NCI-H1694 treated with DMSO at 0.1 percent for 48 hours (cell line): ENCODE measurements around the gene CD226.
"Not testable (repeated sequence)": the region's sequence is repeated elsewhere in the genome, so short reads cannot be mapped to it uniquely, and the experiment has no call there.

Experiments used
- DNase-seq: peaks from one replicate; lab custom pipeline; 2025; lab: John Stamatoyannopoulos, UW

Gene CD226

DNA sequence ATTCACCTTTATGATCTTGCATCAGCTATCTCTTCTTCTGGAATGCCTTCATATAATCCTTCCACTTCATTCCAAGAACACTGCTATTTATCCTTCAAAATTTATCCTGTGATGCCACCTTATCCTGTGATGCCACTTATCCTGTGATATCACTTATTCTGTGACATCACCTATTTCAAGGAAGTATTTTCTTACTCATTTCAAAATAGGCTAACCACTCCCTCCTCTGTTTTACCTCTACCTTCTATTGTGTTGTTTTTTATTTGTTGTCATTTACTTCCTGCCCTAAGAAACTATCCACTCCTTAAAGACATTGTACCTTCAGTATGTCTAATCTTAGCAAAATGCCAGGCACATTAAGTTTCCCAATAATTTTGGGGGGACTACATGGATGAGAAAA lies 38.8 kb downstream of the CD226 start:
- no peak for DNase-seq

DNA sequence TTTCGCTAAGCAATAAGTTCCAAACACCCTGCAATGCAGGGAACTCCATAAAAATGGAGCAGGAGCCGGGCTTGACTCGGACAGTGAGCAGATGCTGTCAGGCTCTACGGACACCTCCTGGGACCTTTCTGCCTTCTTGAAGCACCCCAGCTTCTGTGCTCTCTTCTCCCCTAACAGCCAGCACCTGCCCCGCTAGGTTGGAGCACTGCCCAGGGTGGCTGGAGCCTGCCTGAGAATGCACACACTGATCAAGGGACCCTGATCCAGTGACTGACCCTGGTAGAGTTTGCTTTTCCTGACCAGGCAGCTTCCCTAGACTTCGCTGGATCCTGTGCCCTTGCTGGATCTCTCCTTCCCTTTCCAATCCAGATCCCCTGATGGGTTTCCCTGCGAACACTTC lies 40.9 kb downstream of the CD226 start:
- no peak for DNase-seq

DNA sequence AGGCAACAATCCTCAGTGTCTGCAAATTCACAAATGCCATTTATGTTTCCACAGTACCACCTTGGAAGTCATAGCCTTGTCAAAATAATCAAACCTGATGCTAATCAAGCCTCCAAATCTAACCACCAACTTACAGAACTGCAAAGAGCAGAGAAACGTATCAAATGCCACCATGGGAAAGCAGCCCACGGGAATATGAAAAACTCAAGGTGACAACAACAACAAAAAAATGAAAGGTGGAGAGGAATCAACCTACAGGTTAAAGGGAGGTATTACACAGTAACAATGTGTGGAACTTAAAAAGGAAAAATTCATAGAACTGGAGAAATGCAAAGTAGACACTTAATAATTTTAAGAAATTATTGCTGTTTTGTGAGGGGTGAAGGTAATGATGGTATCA lies 46.7 kb downstream of the CD226 start:
- no peak for DNase-seq

DNA sequence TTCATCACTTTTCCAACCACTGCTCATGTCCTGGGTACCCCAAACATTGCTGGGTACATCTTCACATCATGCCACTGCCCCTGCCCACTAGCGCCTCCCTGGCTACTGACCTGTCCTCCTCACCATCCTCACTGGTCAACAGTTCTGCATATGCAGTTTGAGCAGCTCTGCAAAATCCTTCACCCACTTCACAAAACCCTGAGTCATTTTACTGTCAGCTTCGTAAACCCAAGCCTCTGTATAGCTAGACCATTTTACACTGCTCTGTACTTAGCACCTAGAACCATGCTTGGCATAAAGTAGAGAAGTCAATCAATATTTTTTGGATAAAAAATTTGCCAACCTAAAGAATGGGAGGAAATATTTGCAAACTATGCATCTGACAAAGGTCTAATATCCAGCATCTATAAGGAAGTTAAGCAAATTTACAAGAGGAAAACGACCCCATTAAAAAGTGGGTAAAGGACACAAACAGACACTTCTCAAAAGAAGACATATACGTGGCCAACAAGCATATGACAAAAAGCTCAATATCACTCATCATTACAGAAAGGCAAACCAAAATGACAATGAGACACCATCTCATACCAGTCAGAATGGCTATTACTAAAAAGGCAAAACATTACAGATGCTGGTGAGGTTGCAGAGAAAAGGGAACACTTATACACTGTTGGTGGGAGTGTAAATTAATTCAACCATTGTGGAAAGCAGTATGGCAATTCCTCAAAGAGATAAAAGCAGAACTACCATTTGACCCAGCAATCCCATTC lies 48.3 kb downstream of the CD226 start:
- not testable (repeated sequence) for DNase-seq

DNA sequence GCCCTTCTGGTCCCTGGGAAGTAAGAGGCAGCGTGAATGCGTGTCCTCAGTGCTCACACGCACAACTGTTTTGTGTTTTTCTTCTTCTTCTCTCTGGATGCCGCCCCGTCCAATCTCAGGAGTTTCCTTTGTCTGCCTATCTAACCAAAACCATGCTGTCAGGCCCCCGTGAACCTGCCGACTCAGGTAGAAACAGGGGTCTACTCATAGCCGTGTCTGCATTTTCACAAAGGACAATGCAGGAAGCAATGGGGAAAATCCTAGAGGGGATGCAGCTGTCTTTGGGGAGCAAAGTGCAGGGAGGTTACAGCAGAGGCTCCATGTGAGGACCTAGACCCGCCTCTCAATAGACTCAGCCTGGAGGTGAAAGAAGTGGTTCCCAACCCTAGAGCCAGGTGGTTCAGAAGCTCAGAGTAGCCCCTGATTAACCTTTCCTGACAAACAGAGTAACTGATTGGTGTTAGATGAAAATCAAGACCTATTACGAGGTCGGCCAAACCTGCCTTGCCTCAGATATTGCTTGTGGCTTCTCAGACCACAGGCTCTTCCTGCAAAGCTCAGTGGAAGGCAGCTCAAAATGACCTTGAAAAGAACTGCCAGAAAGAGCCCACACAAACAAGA lies 49.3 kb downstream of the CD226 start:
- no peak for DNase-seq

DNA sequence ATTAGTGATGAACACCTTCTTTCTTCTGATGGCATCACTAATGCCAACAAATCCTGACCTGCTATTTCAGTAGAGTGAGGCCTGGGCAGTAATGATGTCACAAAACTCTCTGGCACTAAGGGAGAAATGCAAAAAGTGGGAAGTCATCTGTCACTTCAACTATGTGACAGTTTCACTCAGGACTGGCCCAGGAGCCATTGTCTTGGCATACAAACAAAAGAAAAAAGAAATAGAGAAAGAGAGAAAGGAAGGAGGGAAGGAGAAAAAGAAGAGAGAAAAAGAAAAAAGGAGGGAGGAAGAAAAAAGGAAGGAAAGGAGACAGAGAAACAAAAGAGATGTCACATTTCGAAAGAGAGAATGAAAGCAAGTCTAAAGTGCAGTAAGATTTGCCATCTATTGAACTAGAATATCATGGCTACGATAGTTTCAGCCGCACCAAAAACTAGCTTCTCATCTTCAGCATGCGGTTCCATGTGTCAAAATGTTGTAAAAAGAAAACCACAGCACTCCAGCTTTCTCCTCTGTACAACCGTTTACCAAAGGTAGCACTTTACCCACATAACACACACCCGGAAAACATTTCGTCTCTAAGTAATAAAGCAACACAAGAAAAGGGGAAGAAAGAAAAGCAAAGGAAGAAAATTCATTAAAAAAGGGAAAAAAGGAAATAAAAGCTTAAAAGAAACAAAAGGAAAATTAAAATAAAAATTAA lies 50.1 kb downstream of the CD226 start:
- DNase-seq = no peak

DNA sequence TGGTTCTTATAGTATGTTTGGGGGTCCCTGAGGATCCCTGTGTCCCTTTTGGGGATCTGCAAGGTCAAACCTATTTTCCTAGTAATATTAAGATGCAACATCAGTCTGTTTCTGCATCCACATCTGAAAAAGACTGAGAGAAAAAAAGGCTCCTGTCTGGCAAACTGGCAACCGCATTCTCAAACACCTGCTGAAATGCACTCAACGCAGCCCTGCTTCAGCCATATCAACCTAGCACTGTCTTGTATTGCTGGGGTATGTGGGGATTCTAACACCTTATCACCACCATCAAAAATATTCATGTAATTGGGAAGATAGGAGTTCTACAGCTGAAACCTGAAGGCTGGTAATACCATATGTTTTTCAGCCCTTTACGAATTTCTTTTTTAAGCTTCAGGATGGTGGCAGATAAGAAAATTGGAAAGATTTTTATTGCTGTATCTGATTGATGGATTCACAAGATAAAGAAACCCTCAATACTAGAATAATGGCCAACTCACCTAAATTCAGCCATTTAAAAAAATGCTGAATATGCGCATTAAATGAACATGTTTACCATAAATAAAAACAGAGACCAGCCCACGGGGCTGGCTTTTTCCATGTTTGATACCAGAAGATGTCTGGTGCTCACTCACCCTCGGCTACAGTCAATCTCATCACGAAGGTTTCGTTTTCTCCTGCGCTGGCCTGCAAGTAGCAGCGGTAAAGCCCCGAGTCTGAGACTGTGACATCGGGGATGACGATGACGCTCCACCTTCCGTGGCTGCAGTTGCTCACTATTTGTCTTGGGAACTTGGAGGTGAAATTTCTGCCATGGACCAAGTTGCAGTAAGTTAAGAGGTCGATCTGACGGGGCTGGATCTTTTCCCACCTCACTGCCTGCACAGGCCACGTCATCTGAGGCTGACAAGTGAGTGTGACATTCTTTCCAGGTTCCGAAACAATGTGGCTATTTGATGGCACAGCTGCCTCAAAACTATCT lies 52.3 kb downstream of the CD226 start:
- no peak for DNase-seq

DNA sequence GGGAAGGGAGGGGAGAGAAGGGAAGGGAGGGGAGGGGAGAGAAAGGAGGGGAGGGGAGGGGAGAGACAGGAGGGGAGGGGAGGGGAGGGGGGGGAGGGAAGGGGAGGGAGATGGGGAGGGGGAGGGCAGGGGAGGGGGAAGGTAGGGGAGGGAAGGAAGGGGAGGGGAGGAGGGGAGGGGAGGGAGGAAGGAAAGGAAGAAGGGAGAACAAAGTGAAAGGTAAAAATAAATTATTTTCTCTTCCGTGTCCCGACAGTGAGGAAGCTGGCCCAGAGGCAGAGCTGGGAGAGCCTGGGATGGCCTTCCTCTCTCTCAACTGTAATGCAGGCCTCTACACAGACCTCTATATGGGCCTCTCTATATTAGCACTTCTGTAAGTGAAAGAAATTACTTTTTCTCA lies 53.2 kb downstream of the CD226 start:
- DNase-seq = no peak

DNA sequence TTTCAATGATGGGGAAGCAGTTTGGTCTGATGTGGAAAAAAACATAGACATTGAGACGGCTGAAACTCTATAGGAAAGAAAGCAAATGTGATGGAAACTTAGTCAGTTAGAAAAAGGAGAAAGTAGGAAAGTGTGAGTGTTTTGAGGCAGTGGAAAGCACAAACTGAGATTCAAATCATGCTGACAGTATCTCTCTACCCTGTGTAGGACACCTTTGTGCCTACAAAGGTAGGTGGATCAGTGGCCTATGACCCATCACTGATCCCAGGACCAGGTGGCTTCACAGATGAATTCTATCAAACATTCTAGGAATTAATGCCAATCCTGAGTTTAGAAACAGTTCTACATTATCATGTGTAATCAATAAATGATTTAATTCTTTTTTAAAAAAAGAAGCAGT lies 57.1 kb downstream of the CD226 start:
- no peak for DNase-seq

DNA sequence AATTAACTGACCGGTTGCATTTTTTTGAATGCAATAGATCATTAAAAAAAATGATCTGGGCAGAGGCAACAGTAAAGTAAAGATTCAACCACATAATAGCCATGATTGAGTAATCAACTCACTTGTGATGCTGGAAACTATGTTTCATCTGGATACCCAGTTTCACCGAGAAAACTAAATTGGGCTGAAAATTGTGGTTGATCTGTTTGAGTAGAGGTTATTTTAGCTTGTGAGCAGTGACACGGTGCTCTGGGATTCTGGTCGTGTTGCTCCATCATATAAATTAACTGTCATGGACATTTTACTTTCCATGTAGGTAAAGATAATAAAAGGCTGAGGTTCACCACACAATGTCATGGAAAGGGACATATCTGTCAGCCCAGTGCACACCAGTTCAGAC lies 58.7 kb downstream of the CD226 start:
- no peak for DNase-seq

DNA sequence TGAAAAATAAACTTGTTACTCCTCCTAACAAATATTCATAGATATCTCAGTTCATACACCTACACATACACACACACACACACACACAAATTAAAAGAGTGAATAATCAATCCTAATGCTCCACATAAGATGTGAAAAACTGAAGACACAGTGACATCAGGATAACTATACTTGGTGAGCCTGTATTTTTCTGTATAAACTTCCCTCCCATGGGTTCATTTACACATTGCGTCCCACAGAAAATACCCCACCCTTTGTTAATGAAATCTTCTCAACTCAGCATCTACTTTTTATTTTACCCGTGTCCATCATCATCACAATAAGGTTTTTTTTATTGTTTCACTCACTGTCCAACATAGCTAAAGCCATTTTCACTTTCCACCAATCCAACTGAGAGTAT lies 60.4 kb downstream of the CD226 start:
- no peak for DNase-seq

DNA sequence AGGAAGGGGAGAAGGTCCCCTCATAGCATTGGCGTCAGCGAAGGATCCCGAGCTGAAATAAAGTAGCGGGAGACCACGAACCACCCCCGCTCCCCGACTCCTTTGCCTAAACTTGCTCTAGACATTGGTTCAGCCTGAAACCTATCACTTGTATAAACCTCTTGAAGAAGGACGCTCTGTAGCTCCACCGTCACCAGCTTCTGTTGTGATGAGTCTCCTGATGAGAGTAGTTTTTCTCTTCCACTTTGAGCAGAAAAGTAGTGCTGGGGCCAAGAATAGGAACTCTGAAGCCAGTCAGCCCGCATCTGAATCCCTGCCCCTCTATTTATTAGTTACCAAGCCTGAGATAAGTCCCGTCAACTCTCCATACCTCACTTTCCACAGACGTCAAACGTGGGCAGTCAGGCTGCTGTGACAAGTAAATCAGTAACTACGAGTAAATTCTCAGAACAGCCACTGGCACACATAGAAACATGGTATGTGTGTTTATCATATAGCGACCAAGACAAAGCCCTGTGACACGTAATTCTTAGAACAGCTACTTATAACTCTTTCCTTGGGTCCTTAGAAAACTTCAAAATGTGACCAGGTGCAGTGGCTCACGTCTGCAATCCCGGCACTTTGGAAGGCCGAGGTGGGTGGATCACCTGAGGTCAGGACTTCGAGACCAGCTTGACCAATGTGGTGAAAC lies 61.7 kb downstream of the CD226 start:
- DNase-seq = no peak

DNA sequence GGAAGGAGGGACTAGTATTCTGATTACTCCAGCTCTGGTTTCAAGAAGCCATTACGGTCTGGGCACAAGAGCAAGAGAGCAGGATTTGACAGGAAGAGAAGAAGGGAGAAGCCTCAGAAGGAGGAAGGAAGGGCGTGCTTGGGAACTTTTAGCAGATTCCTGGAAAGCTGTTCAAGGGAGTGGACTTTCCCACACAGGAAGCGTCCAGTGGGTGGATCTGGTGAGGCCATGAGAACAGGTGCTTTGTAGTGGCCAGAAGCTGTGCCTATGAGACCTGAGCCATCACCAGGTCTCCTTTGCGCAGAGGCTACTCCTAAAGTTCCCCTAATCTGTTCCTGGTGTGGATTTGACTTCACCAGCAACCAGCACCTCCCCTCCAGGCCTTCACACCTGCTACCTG lies 62.3 kb downstream of the CD226 start:
- no peak for DNase-seq

DNA sequence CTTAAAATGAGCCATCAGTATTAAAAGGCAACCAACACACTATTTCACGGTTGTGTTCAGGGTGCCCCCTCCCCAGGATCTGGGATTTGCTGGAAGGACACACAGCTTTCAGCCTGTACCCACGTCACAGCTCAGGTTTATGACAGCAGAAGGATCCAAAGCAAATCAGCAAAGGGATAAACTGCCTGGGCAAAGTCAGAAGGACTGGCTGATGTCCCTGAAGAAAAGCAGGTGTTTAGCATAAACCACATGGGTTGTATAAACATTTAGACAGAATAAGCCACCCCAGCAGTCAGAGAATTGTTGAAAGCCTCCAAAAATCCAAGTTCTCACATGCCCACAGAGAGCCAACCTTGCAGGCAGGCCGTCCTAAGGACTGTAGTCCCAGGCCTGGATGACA lies 63.9 kb downstream of the CD226 start:
- DNase-seq = no peak

DNA sequence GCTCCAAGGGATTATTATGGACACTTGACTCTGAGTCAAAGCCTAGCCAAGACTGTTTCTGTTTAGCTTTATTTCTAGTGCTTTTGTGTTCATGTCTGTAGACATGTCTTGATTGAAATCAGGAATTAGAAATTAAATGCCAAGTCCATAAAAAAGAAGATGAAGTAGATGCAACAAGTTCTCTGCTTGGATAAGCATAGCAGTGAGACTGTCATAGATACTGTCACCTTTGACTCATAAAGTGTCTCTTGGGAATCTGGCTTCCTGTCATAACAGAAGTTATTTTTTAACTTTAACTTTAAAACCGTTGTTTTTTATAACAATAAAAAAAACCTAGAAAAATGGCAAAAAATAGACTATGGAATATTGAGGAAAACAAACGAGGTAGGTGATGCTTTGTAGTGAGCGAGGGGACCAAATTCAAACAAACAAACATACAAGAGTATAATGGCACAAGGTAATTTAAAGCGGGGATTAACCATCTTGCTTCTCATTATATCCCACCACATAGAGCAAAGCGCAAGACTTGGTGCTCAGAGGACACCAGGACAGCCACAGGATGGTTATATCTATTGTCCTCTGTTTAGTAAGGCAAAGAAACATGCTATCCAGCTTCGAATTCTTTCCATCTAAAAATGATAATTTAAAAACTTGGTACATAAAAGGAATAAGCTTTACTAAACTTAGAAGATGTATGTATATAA lies 64.6 kb downstream of the CD226 start:
- DNase-seq = no peak

DNA sequence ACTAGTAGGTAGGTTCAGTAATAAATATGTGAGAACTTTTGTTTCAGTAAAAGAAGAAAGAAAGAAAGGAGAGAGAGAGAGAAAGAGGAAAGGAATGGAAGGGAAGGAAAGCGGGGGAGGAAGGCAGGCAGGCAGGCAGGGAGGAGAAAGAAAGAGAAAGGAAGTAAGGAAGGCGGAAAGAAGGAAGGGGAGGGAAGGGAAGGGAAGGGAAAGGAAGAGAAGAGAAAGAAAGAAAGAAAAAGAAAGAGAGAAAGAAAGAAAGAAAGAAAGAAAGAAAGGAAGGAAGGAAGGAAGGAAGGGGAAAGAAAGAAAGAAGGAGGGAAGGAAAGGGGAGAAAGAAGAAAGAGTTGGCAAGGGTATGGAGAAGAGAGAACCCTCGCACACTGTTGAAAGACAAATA lies 67.6 kb downstream of the CD226 start:
- no peak for DNase-seq

DNA sequence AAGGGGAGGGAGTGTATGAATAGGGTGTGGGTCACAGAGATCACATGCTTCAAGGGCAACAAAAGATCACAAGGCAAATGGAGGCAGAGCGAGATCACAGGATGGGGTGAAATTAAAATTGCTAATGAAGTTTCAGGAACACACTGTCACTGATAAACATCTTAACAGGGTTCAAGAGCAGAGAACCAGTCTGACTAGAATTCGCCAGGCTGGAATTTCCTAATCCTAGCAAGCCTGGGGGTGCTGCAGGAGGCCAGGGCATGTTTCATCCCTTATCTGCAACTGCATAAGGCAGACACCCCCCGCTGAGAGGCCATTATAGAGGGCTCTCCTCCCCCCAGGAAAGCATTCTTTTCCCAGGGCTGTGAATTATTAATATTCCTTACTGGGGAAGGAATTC lies 68.6 kb downstream of the CD226 start:
- DNase-seq = not testable (repeated sequence)

DNA sequence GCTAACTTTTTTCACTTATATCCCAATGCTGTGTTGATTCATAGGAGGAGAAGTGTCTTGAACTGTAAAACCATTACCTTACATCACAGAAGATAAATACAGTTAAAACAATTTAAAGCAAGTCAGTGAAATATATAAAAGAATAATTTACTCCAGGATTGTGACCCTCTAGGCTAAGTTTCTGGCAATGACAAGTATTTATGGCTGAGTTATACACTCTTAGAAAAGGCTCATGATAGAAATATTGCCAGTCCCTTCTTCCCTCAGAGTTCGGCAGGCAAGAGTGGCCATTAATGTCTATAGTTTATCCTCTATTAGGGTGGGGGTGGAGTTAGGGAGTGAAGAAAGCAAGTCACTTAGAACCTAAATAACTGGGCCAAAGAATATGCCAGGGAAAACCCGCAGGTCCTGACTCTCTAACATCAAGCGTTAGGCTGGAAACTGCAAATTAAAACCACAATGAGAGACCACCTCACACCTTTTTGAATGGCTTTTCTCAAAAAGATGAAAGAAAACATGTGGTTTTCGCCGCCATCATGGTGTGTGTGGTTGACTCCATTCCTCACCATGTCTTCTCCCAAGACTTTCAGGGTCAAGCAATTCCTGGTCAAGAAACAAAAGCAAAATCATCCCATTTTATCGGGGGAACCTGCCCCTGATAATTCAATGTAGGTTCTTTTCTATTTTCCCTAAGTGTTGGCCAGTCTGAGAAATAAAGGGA lies 69.3 kb downstream of the CD226 start:
- no peak for DNase-seq

DNA sequence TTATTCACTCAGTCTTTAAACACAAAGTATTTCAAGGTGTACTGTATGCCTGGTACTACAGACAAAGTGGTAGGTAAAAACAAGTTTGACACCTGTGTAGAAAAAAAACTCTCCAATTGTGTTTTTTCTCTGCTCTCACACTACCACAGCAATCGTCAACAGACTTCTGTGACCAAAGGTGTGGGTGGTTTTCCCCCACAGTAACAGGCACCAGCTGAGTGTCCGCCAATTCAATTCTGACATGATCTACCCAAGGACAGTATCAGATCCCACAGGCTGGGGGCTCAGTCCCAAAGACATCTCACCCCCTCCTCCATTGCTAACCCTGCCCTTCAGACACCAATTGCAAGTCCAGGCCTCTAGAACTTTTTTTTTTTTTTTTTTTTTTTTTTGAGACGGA lies 71.2 kb downstream of the CD226 start:
- DNase-seq = no peak

DNA sequence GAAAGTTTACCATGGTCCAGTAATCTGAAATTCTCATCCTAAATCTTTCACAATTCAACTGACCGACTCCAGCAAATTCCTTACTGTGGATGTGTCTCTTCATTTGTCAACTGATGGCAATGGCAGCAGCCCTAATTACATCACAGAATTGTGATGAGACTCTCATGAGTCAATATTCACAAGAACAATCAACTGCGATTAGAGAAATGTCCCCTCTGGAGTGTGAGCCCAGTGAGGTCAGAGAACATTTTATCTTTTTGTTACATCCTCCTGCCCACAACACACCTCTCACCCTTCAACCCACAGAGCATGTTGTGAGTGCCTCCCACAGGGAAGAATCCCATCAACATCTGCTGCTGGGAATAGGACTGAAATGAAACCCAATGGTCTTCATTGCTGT lies 73.6 kb downstream of the CD226 start:
- no peak for DNase-seq
